Measurements from ENCODE around the gene ONECUT2.

- TF ChIP-seq CTCF (conservative IDR thresholded peaks at IDR 0.05; ENCODE audit: low read length) = no peak
- no peak for TF ChIP-seq EZH2phosphoT487 (IDR thresholded peaks at IDR 0.05; ENCODE audit: borderline replicate concordance, low read depth, low read length)
Measured at GRCh38 chr18:57475408-57475807, 40.2 kb downstream of the ONECUT2 start.
